NCI-H128 (cell line): Measurements from ENCODE around the gene HCST.
"Not testable (repeated sequence)": the region's sequence is repeated elsewhere in the genome, so short reads cannot be mapped to it uniquely, and the experiment has no call there.

Experiments
- DNase-seq: peaks from one replicate; lab custom pipeline; 2025; ENCODE audit not compliant: unreplicated experiment; lab: John Stamatoyannopoulos, UW

The HCST gene, protein sequence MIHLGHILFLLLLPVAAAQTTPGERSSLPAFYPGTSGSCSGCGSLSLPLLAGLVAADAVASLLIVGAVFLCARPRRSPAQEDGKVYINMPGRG

DNA sequence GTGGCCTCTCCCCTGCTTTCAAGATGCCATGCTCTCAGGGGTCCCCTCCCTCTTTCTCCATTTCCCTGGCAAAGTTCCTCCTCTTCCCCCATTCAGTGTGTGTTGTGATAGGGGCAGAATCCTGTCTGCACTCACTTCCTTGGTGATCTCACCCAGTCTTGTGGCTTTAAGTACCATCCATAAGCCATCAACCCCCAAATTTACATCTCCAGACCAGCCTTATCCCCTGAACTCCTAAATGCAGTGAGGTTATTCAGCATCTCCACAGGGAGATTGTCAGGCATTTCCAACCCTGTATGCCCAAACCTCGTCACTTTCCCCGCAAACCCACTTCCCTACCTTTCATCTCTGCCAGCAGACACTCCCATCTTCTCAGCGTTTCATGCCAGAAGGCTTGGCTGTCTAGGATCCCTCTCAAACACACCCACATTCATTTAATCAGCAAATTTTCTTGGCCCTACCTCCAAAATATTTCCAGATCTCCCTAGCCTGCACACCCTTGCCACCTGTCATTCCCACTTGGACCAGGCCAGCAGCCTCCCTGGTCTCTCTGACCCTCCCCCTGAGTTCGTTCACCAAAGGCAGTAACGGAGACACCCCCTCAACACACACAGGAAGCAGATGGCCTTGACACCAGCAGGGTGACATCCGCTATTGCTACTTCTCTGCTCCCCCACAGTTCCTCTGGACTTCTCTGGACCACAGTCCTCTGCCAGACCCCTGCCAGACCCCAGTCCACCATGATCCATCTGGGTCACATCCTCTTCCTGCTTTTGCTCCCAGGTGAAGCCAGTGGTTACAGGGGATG lies at the start of gene HCST:
TSS of gene HCST (plus strand) at position 676 of the 808 bp plus-strand sequence. CDS start at position 741, 65 bp downstream.
- DNase-seq = no peak

DNA sequence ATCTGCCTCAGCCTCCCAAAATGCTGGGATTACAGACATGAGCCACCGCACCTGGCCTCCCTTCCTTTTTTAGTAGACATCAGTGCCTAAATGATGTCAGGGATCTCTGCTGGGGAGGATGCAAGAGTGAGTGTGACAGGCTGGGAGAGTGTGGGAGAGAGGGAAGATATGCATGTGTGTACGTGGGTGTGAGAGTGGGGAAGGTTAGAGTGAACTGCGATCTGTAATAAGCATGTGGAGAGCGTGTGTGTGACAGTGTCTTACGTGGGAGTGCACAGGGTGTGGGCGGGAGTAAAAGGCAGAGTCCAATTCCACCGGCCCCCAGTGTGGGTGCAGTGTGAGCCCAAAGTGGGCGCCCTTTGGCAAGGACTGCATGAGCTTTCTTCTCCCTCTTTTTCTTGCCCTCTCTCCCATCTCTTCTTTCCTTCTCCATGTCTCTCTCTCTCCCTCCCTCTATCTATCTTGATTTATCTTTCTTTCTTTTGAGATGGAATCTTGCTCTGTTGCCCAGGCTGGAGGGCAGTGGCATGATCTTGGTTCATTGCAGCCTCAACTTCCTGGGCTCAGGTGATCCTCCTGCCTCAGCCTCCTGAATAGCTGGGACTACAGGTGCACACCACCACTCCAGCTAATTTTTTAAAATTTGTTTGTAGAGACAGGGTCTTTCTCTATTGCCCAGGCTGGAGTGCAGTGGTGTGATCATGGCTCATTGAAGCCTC lies 49.1 kb upstream of the HCST start:
- DNase-seq = no peak

DNA sequence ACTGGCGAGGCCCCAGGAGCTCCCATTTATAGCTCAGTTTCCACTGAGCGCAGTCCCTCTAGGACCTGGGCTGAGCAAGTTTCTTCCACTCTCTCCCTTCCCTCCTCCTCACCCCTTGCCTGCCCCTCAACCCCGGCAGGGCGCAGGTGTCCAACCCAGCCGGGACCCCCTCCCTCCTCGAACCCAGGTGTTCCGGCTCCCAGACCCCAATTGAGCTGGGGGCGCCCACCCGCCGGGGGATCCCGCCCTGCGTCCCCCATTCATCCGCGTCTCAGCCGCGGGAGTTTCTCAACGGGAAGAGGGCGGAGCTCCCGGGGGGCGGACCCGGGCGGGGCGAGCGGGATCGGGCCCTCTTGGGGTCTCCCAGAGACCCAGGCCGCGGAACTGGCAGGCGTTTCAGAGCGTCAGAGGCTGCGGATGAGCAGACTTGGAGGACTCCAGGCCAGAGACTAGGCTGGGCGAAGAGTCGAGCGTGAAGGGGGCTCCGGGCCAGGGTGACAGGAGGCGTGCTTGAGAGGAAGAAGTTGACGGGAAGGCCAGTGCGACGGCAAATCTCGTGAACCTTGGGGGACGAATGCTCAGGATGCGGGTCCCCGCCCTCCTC lies 45.7 kb upstream of the HCST start, which contains the start of gene KIRREL2:
TSS of gene KIRREL2 (plus strand) at position 366 of the 604 bp plus-strand sequence. CDS start at position 575, 209 bp downstream.
- no peak for DNase-seq

DNA sequence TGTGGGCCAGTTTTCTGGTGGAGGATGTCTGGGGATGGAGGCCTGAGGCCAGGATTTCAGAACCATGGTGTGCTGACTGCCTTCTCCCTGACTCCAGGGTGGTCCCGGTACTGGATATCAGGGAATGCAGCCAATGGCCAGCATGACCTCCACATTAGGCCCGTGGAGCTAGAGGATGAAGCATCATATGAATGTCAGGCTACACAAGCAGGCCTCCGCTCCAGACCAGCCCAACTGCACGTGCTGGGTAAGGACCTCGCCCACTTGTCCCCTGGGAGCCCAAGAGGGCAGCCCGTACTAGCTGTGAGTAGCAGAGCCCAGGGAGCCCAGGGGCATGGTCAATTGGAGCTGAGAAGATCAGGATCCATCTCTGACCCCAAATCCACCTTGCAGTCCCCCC lies 44.0 kb upstream of the HCST start:
- DNase-seq = no peak

DNA sequence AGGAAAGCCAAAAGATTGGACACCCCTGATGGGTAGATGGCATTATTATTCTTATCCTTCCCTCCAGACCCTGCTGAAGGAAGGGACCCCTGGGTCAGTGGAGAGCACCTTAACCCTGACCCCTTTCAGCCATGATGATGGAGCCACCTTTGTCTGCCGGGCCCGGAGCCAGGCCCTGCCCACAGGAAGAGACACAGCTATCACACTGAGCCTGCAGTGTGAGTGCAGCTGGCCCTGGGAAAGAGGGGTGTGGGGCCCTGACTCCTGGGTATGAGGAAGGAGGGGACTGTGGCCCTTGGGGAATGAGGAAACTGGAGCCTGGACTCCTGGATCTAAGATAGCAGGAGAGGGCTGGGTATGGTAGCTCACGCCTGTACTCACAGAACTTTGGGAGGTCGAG lies 42.9 kb upstream of the HCST start:
- no peak for DNase-seq

DNA sequence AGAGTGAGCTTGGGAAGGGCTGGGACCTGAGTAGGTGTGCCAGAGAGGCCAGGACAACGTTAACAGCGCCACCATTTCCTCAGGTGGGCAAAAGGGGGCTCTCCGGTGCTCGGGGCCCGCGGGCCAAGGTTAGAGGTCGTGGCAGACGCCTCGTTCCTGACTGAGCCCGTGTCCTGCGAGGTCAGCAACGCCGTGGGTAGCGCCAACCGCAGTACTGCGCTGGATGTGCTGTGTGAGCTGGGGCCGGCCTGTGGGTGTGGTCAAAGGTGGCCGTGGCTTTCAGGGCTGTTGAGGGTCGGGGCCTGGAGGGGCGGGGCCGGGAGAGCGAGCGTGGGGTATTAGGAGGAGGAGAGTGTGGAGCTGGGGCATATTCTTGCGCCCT lies 41.9 kb upstream of the HCST start:
- DNase-seq = no peak

DNA sequence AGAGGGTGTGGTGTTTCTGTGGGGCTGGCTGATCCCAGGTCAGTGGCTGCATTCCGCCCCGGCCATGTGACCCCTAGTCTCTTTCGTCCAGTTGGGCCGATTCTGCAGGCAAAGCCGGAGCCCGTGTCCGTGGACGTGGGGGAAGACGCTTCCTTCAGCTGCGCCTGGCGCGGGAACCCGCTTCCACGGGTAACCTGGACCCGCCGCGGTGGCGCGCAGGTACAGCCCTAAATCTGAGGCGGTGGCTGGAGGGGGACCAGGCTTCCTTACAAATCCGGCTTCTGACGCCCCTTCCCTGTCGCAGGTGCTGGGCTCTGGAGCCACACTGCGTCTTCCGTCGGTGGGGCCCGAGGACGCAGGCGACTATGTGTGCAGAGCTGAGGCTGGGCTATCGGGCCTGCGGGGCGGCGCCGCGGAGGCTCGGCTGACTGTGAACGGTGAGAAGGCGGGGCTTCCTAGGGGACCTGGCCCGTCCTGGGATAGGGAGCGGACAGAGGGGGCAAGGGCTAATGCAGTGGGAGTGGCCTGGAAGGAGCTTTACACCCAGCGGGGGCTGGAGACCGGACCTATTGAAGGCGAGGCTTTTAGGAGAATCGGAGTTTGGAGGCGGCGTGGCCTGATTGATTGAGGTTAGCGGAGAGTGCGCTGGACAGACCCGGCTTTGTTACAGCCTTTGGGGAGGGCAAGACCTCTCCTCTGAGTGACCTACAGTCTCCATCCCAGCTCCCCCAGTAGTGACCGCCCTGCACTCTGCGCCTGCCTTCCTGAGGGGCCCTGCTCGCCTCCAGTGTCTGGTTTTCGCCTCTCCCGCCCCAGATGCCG lies 41.3 kb upstream of the HCST start:
- DNase-seq = no peak

DNA sequence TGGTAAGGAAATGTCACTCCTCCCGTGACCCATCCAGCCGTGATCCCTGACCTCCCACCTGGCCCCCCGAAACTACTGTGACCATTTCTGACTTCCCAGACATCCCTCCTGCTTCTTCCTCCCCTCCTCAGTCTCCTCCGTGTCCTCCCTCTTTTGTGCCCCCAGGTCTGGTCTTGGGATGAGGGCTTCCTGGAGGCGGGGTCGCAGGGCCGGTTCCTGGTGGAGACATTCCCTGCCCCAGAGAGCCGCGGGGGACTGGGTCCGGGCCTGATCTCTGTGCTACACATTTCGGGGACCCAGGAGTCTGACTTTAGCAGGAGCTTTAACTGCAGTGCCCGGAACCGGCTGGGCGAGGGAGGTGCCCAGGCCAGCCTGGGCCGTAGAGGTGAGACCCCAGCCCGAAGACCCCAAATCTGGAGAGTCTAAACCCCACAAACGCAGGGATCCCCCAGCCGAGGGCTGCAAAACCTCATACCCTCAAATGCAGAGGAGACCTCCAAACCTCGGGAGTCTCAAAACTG lies 40.6 kb upstream of the HCST start:
- DNase-seq = no peak

DNA sequence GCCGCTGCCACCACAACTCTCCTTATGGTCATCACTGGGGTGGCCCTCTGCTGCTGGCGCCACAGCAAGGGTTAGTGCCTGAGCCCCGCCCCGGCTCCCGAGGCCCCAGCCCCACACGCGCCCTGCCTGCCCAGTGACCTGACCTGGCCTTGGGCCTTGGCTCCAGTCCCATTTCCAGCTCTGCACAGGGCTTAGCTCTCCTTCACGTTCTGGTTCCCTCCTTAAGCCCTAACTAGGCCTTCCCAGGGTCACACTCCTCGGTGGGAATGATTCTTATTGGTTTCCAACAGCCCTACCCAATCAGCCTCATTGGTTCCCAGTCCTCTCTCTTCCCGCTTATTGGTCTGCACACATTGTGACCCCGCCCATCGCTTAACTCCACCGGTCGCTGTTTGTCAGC lies 39.8 kb upstream of the HCST start:
- DNase-seq = no peak

DNA sequence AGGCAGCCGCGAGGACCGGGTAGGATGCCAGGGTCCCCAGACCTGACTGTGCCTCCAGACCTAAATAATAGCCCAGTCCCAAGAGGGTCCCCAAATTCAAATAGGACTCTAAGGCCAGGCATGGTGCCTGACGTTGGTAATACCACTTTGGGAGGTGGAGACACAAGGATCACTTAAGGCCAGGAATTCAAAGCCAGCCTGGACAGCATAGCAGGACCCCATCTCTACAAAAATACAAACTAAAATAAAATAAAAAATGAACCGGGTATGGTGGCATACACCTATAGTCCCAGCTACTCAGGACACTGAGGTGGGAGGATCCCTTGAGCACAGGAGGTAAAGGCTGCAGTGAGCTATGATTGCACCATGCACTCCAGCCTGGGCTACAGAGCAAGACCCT lies 39.3 kb upstream of the HCST start:
- DNase-seq = no peak

DNA sequence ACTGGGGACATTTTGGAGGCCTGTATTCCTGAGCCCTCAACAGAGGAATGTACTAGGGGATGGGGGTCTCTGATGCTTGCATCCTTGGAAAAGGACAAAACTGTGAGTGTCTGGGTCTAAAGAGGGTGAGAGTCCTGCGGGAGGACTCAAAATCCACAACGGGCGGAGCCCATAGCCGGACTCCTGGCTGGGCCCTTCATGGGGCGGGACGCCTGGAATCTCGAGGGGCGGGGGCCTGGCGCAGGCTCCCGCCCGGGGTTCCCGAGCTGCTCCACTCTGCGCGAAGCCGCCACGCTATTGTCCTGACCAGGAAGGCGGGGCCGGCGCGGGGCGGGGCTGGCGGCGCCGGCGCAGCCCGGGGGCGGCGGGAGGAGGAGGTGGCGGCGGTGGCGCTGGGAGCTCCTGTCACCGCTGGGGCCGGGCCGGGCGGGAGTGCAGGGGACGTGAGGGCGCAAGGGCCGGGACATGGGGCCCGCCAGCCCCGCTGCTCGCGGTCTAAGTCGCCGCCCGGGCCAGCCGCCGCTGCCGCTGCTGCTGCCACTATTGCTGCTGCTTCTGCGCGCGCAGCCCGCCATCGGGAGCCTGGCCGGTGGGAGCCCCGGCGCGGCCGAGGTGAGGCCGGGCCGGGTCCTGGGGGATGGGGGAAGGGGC lies 34.0 kb upstream of the HCST start, which contains the start of gene APLP1:
TSS of gene APLP1 (plus strand) at position 403 of the 651 bp plus-strand sequence. CDS start at position 466, 63 bp downstream.
- peak; percentile 57 for DNase-seq

DNA sequence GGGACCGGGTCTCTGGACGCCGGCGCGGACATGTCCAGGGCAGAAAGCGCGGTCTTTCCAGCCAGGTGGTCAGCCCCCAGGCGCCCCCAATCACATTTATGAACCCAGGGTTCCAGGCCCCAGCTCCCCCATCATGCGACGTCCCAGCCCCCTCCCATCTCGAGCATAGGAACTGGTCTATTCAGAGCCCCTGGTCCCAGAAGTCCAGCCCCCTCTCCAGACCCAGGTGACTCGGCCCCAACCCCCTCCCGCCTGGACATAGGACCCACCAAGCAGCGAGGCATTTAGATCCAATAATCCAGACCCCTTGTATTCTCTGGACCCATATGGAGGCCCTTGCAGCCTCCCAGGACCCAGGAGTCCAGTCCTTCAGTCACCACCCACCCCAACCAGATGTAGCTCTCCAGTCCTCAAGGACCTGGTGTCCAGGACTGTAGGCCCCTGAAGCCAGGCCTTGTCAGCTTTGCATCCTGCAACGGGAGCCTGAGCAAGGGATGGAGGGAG lies 33.5 kb upstream of the HCST start:
- no peak for DNase-seq

DNA sequence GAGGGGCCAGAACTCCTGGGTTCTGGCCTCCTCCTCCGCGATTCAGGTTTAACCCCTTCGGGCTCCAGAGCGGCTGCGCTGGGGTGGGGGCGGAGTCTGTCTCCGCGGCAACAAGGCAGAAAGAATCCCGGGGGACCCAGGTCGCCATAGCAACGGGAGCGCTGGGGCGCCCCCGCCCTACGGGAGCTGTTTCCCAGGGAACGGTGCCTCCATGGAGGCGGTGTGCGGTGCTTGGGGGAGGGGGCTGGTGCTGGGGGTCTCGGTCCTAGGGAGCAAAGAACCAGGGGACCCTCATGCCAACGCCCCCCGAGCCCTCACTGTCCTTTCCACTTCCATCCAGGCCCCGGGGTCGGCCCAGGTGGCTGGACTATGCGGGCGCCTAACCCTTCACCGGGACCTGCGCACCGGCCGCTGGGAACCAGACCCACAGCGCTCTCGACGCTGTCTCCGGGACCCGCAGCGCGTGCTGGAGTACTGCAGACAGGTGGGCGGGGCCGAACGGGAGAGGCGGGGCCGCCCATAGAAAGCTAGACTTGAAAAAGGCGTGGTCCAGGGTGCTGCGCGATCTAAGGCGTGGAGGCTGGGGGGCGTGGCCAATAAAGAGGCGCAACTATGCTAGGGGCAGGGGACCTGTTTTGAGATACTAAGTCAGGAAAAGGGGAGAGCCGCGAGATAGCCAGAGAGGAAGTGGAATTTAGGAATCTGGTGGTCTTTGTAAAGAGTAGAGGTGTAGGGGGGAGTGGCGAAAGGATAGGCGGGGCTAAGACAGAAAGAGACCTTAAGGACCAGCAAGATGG lies 32.8 kb upstream of the HCST start:
- peak; percentile 87 for DNase-seq

DNA sequence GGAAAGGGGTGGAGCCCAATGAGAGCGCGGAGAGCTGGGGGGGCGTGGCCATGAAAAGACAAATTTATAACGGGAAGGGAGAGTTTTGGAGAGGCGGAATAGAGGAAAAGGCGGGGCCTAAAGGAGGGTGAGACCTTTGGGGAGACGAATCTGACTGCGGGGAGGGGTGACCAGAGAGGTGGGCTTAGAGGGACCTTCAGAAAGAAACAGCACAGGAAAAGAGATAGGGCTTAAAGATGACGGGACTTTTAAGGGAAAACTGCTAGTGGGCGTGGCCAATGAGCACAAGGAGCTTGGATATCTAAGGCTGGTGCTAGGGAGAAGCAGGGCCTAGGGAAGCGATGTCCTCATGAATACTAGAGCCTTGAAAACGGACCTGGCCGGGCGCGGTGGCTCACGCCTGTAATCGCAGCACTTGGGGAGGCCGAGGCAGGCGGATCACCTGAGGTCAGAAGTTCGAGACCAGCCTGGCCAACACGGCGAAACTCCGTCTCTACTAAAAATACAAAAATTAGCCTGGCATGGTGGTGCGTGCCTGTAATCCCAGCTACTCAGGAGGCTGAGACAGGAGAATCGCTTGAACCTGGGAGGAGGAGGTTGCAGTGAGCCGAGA lies 32.1 kb upstream of the HCST start:
- not testable (repeated sequence) for DNase-seq

DNA sequence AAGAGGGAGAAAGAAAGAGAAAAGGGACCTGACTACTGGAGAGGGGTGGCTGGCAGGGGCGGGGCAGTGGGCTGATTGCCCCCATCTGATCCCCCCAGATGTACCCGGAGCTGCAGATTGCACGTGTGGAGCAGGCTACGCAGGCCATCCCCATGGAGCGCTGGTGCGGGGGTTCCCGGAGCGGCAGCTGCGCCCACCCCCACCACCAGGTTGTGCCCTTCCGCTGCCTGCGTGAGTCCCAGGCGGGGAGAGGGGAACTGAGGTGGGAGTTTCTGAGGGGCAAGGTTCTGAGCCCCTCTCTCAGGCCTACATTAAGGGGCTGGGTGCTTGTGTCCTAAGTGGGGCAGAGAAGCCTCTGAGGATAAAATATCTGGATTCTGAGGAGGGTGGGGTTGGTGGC lies 31.5 kb upstream of the HCST start:
- no peak for DNase-seq

DNA sequence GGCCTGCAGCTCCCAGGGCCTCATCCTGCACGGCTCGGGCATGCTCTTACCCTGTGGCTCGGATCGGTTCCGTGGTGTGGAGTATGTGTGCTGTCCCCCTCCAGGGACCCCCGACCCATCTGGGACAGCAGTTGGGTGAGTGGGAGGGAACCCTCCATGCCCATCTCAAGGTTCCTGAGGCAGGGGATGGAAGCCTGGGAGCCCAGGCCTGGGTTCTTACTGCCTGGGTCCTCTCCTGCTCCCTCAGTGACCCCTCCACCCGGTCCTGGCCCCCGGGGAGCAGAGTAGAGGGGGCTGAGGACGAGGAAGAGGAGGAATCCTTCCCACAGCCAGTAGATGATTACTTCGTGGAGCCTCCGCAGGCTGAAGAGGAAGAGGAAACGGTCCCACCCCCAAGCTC lies 30.7 kb upstream of the HCST start:
- DNase-seq = no peak

DNA sequence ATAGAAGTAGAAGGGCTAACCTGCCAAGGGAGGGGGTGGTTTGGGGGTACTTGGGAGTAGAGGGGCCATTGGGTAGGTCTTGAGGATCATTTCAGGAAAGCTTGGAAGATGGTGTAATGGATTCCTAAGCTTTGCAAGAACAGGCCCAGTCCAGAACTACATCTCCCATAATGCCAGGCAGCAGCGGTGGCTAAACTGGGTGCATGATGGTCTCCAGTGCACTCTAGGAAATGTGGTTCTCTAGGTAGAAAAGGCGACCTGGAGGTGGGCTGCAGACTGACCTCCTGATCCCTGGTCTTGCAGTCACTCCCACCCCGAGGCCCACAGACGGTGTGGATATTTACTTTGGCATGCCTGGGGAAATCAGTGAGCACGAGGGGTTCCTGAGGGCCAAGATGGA lies 30.1 kb upstream of the HCST start:
- DNase-seq = no peak

DNA sequence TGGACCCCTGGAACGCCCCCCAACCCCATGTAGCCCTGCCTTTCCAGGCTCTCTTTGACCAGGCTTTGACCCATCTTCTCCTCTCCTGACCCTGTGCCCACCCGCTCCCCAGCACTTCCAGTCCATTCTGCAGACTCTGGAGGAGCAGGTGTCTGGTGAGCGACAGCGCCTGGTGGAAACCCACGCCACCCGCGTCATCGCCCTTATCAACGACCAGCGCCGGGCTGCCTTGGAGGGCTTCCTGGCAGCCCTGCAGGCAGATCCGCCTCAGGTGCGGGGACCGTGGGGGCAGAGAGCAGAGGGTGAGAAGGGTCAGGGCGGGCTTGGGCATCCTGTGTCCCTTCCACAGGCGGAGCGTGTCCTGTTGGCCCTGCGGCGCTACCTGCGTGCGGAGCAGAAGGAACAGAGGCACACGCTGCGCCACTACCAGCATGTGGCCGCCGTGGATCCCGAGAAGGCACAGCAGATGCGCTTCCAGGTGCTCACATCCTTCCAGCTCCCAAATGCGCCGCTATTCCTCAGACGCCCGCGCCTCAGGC lies 27.9 kb upstream of the HCST start:
- DNase-seq = no peak
